GM19351 (cell line): ENCODE measurements around the gene ACTMAP.
A peak's percentile ranks its signal among the peaks of the same experiment; 100 is the strongest.
"Not testable (repeated sequence)": the region's sequence is repeated elsewhere in the genome, so short reads cannot be mapped to it uniquely, and the experiment has no call there.

Experiments
- ATAC-seq: cut with Tn5 transposase; IDR thresholded peaks from one replicate; pipeline ENCODE4 v1.9.1; 2021; ENCODE audit warnings: mild to moderate bottlenecking, moderate library complexity; ENCODE audit not compliant: unreplicated experiment

Gene ACTMAP

GRCh38 chr19:40750058-40750873 lies at the start of gene ACTMAP:
Gene ACTMAP, minus strand, starts transcription at chr19:40750477. Its CDS starts 674 bp downstream, at chr19:40749803.
- peak; percentile 80 for ATAC-seq

GRCh38 chr19:40799558-40800338 lies 49.5 kb upstream of the ACTMAP start:
- ATAC-seq, result no peak

- ATAC-seq, result peak; percentile 74
Measured at GRCh38 chr19:40798683-40799557, 48.6 kb upstream of the ACTMAP start, which contains the start of gene EGLN2. Gene EGLN2, plus strand, starts transcription at chr19:40799191. Its CDS starts 1,382 bp downstream, at chr19:40800573.

GRCh38 chr19:40797963-40798682 lies 47.8 kb upstream of the ACTMAP start:
- peak; percentile 38 for ATAC-seq

GRCh38 chr19:40797166-40797962 lies 47.1 kb upstream of the ACTMAP start:
- ATAC-seq, result no peak

GRCh38 chr19:40791996-40792395 lies 41.7 kb upstream of the ACTMAP start:
- ATAC-seq, result no peak

GRCh38 chr19:40791349-40791748 lies 41.1 kb upstream of the ACTMAP start:
- ATAC-seq, result no peak

GRCh38 chr19:40786060-40787037 lies 36.1 kb upstream of the ACTMAP start:
- no peak for ATAC-seq

GRCh38 chr19:40785526-40785925 lies 35.2 kb upstream of the ACTMAP start:
- no peak for ATAC-seq

GRCh38 chr19:40784146-40784545 lies 33.9 kb upstream of the ACTMAP start:
- not testable (repeated sequence) for ATAC-seq

GRCh38 chr19:40783711-40784110 lies 33.4 kb upstream of the ACTMAP start:
- ATAC-seq, result no peak

- no peak for ATAC-seq
Measured at GRCh38 chr19:40781140-40781539, 30.9 kb upstream of the ACTMAP start.

- ATAC-seq, result no peak
Measured at GRCh38 chr19:40780582-40780981, 30.3 kb upstream of the ACTMAP start.

GRCh38 chr19:40778706-40779284 lies 28.5 kb upstream of the ACTMAP start:
- ATAC-seq, result no peak

- peak; percentile 56 for ATAC-seq
Measured at GRCh38 chr19:40777937-40778705, 27.8 kb upstream of the ACTMAP start, which contains the start of gene RAB4B. Gene RAB4B, plus strand, starts transcription at chr19:40778247. Its CDS starts 129 bp downstream, at chr19:40778376.

- no peak for ATAC-seq
Measured at GRCh38 chr19:40777645-40777936, 27.3 kb upstream of the ACTMAP start.

GRCh38 chr19:40776932-40777644 lies 26.8 kb upstream of the ACTMAP start:
- ATAC-seq, result peak; percentile 61
